ENCODE results near the gene KMT2A.
"Not testable (repeated sequence)": the region's sequence is repeated elsewhere in the genome, so short reads cannot be mapped to it uniquely, and the experiment has no call there.

KMT2A gene

DNA sequence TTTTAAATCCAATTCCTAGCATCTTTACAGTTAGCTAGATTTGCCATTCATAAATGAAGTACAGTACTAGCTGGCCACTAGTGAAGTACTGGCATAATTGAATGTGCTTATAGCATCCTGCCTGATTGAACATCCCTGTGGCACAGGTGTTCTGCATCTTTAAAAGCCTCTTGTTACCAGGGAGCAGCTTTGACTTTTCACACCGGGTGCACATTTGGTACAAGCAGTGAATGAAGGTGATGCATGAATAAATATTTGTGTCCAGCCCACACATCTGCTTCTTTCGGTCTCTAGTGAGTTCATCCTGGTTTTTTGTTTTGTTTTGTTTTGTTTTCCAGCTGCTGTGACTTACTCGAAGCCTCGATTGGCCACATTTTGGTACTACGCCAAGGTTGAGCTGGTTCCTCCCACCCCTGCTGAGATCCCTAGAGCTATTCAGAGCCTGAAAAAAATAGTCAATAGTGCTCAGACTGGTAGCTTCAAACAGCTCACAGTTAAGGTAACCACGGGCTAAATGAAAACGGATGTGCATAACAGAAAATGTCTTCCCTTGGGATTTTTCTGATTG is 29.6 kb upstream of the KMT2A start:
- TF ChIP-seq, protein P1, sequence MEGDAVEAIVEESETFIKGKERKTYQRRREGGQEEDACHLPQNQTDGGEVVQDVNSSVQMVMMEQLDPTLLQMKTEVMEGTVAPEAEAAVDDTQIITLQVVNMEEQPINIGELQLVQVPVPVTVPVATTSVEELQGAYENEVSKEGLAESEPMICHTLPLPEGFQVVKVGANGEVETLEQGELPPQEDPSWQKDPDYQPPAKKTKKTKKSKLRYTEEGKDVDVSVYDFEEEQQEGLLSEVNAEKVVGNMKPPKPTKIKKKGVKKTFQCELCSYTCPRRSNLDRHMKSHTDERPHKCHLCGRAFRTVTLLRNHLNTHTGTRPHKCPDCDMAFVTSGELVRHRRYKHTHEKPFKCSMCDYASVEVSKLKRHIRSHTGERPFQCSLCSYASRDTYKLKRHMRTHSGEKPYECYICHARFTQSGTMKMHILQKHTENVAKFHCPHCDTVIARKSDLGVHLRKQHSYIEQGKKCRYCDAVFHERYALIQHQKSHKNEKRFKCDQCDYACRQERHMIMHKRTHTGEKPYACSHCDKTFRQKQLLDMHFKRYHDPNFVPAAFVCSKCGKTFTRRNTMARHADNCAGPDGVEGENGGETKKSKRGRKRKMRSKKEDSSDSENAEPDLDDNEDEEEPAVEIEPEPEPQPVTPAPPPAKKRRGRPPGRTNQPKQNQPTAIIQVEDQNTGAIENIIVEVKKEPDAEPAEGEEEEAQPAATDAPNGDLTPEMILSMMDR (IDR thresholded peaks at IDR 0.05; ENCODE audit: low read depth, low read length, missing control alignments), result no peak
- no peak for DNase-seq (ENCODE audit: extremely low read depth, low read depth)
- no peak overlapping the region for H3K4me3 ChIP-seq (replicated peaks; ENCODE audit: low read depth, low read length)

DNA sequence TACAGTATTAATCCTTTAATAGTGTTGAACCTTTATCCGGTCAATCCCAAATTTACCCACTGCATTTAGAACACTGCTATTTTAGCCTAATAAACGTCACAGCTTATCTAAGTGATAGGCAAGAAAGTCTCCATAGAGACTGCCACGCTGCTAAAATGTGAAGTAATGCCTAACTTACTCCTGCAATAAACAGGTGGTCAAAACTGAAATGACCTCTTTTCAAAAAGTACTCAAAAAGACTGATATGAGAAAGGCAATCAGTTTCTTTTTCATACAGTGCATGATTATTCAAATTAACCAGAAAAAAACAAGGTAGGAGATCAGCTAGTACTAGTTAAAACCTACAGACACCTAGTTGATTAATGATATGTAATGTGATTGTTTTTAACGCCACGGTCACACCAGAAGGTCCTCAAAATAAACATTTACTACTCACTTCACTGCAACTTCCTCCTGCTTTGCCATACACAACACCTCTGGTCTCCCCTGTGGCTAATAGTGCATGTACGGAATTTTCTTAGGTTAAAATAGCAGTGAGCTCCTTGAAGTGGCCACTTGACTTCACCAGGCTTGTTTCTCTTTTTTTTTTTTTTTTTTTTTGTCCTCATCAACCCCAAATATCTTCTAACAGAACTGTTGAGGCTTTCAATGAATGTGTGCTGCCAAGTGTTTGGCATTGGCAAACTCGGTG is 26.1 kb upstream of the KMT2A start:
- H3K4me3 ChIP-seq (replicated peaks; ENCODE audit: low read depth, low read length), result no peak overlapping the region
- TF ChIP-seq, protein P1 (IDR thresholded peaks at IDR 0.05; ENCODE audit: low read depth, low read length, missing control alignments), result no peak
- DNase-seq (ENCODE audit: extremely low read depth, low read depth), result no peak

DNA sequence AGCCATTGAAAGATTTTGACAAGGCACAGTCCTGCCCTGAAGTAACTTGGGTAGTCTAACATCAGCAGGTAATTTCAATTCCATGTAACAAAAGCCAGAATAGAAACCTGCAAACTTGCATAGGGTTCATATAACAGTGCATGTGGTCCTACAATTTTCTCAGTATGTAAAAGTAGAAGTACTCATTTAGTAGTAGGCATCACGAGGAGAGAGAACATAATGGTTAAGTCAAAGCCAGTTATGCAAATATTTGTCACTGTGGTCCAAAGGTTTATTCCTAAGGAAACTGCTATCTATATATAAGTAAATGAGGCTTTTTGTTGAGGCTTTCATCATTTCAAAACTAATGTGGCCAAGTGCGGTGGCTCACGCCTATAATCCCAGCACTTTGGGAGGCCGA is 24.8 kb upstream of the KMT2A start:
- TF ChIP-seq, protein P1 (IDR thresholded peaks at IDR 0.05; ENCODE audit: low read depth, low read length, missing control alignments), result no peak
- no peak for DNase-seq (ENCODE audit: extremely low read depth, low read depth)
- H3K4me3 ChIP-seq (replicated peaks; ENCODE audit: low read depth, low read length), result no peak overlapping the region

DNA sequence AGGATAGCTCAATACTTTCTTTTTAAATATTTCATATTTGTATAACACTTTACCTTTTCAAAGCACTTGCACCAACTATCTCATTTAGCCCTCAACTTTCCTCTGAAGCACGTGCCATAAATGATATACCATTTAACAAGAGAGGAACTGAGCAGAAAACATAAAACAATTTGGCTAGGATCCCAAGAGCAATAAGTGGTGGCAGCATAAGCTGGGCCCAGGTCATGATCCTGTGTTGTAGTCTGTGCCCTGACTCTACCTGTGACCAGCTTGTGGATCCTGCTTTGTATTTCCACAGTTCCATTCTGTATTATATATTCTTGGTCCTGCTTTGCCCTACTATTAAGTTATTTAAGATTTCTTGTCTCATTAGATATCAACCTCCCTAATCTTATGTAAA is 23.4 kb upstream of the KMT2A start:
- TF ChIP-seq, protein P1 (IDR thresholded peaks at IDR 0.05; ENCODE audit: low read depth, low read length, missing control alignments), result no peak
- H3K4me3 ChIP-seq (replicated peaks; ENCODE audit: low read depth, low read length), result no peak overlapping the region
- DNase-seq (ENCODE audit: extremely low read depth, low read depth), result no peak

DNA sequence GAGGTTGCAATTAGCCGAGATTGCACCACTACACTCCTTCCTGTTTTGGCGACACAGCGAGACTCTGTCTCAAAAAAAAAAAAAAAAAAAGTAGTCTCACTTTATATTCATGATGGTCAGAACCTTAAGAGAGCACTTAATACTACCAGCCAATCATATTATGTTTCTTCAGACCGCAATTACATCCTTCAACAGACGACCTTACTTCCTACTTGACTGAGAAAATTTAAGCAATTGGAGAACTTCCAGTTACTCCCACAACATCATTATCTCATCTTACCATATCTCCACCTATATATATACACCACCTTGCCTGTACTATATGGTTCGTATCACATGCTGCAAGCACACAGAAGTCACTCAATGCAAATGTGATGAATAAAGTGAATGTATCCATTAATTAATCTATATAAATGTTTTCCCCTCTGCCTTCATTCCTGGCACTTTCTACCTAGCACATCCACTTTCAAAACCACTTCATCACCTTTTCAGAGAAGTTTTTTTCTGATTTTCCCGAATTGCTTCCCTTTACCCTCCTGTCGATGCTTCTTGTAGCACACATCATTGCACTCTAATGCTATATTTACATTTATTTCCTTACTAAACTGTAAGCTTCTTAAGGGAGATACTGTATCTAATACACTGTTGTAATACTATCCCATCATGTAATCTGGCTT is 21.1 kb upstream of the KMT2A start:
- TF ChIP-seq, protein P1 (IDR thresholded peaks at IDR 0.05; ENCODE audit: low read depth, low read length, missing control alignments), result no peak
- no peak overlapping the region for H3K4me3 ChIP-seq (replicated peaks; ENCODE audit: low read depth, low read length)
- no peak for DNase-seq (ENCODE audit: extremely low read depth, low read depth)

DNA sequence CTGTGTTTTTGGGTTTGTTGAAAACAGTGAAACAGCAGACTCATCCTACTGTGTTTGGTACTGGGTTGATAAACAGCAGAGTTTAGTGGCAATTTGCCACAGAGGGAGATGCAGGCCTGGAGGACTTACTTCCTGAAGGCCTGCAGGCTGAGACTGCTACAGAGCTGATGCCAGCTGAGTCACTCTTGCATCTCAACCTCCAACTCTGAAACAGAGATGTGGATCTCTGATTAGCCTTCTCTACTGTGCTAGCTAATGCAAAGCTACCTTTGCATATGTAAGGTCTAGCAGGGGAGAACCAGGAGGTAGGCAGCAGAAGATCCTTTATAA is 20.6 kb upstream of the KMT2A start:
- TF ChIP-seq, protein P1 (IDR thresholded peaks at IDR 0.05; ENCODE audit: low read depth, low read length, missing control alignments), result no peak
- H3K4me3 ChIP-seq (replicated peaks; ENCODE audit: low read depth, low read length), result no peak overlapping the region
- DNase-seq (ENCODE audit: extremely low read depth, low read depth), result no peak

DNA sequence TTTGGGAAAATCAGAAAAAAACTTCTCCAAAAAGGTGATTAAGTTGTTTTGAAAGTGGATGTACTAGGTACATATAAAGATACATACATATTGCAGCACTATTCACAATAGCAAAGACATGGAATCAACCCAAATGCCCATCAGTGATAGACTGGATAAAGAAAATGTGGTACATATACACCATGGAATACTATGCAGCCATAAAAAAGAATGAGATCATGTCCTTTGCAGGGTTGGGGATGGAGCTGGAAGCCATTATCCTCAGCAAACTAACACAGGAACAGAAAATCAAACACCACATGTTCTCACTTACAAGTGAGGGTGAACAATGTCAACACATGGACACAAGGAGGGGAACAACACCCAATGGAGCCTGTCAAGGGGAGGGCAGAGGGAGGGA is 19.4 kb upstream of the KMT2A start:
- not testable (repeated sequence) for H3K4me3 ChIP-seq (replicated peaks; ENCODE audit: low read depth, low read length); DNase-seq (ENCODE audit: extremely low read depth, low read depth)
